ENCODE measurements around the gene MIB1.
"Not testable (repeated sequence)": the region's sequence is repeated elsewhere in the genome, so short reads cannot be mapped to it uniquely, and the experiment has no call there.

MIB1 gene

GRCh38 chr18:21740538-21741311, at the start of gene MIB1:
TSS of gene MIB1 (plus strand) at chr18:21740792. CDS start at chr18:21741584, 792 bp downstream.
- peak; percentile 97 for DNase-seq (ENCODE audit: low spot score)

- no peak for DNase-seq (ENCODE audit: low spot score)
These were observed 47.3 kb upstream of the MIB1 start for GRCh38 chr18:21693322-21693721.

GRCh38 chr18:21700528-21701075, 40.0 kb upstream of the MIB1 start:
- no peak for DNase-seq (ENCODE audit: low spot score)

- DNase-seq (ENCODE audit: low spot score), result no peak
These were observed 39.0 kb upstream of the MIB1 start for GRCh38 chr18:21701621-21702020.

- no peak for DNase-seq (ENCODE audit: low spot score)
These were observed 38.0 kb upstream of the MIB1 start for GRCh38 chr18:21702602-21703001.

- DNase-seq (ENCODE audit: low spot score), result peak; percentile 74
These were observed 37.3 kb upstream of the MIB1 start for GRCh38 chr18:21703241-21703820.

GRCh38 chr18:21704603-21705364, 35.8 kb upstream of the MIB1 start, which contains the start of gene ABHD3:
TSS of gene ABHD3 (minus strand) at chr18:21704774. CDS start at chr18:21704665, 109 bp downstream.
- DNase-seq (ENCODE audit: low spot score), result peak; percentile 91

- no peak for DNase-seq (ENCODE audit: low spot score)
These were observed 34.2 kb upstream of the MIB1 start for GRCh38 chr18:21706386-21706865.

GRCh38 chr18:21707130-21707529, 33.5 kb upstream of the MIB1 start:
- DNase-seq (ENCODE audit: low spot score), result not testable (repeated sequence)

- DNase-seq (ENCODE audit: low spot score), result no peak
These were observed 26.1 kb upstream of the MIB1 start for GRCh38 chr18:21714474-21714873.

GRCh38 chr18:21722687-21723086, 17.9 kb upstream of the MIB1 start:
- DNase-seq (ENCODE audit: low spot score), result no peak

GRCh38 chr18:21725201-21725600, 15.4 kb upstream of the MIB1 start:
- no peak for DNase-seq (ENCODE audit: low spot score)

GRCh38 chr18:21727702-21728101, 12.9 kb upstream of the MIB1 start:
- no peak for DNase-seq (ENCODE audit: low spot score)

- DNase-seq (ENCODE audit: low spot score), result no peak
These were observed 7.6 kb upstream of the MIB1 start for GRCh38 chr18:21733011-21733410.

- DNase-seq (ENCODE audit: low spot score), result no peak
These were observed 5.1 kb upstream of the MIB1 start for GRCh38 chr18:21735452-21736015.

- DNase-seq (ENCODE audit: low spot score), result not testable (repeated sequence)
These were observed 3.7 kb upstream of the MIB1 start for GRCh38 chr18:21736926-21737325.

- no peak for DNase-seq (ENCODE audit: low spot score)
These were observed 721 bp upstream of the MIB1 start for GRCh38 chr18:21739604-21740537.

GRCh38 chr18:21741312-21741561, 645 bp downstream of the MIB1 start:
- no peak for DNase-seq (ENCODE audit: low spot score)

GRCh38 chr18:21741562-21742314, 1.1 kb downstream of the MIB1 start:
- DNase-seq (ENCODE audit: low spot score), result peak; percentile 44

GRCh38 chr18:21742315-21742687, 1.7 kb downstream of the MIB1 start:
- DNase-seq (ENCODE audit: low spot score), result no peak
